GM12878 (cell line): ENCODE measurements around the gene UBA5. TPM values are rescaled to one million over a fixed set of nuclear protein-coding genes. Genes with fewer than 3 reads are reported as not detected.

Experiments used
- ATAC-seq: fragments of 200-7000 bp; cut with Tn5 transposase; 3 replicates; pipeline ENCODE4 v1.9.1; 2020; ENCODE audit warnings: mild to moderate bottlenecking, moderate library complexity
- BruUV-seq: library from RNA; stranded (reverse); fragments of 400-500 nt; replicated peaks from 2 replicates; lab custom pipeline; 2021; lab: Mats Ljungman, UMichigan
- CTCF ChIA-PET: fragments of 300-600 bp; sonication (Branson Sonifier 250); formaldehyde crosslinking; extraction: SDS; loops from one replicate; lab custom pipeline; 2021; ENCODE audit warnings: inconsistent platforms; lab: Yijun Ruan, JAX
- POLR2A ChIA-PET: fragments of 350-600 bp; formaldehyde crosslinking; extraction: SDS; loops from one replicate; lab custom pipeline; 2021; ENCODE audit warnings: inconsistent platforms; lab: Charles Lee
- RAD21 ChIA-PET: fragments of 300-600 bp; sonication (Branson Sonifier 250); formaldehyde crosslinking; loops from one replicate; lab custom pipeline; 2023; ENCODE audit warnings: antibody characterized with exemption; ENCODE audit not compliant: unreplicated experiment; lab: Charles Lee
- SMC1A ChIA-PET: fragments of 300-600 bp; sonication (Branson Sonifier 250); formaldehyde crosslinking; loops from one replicate; lab custom pipeline; 2023; ENCODE audit not compliant: unreplicated experiment, uncharacterized antibody; lab: Charles Lee
- DNase-seq: peaks from one replicate; pipeline ENCODE4 v3.0.0-alpha.2; 2011; ENCODE audit warnings: low read depth, low spot score
- FAIRE-seq: peaks from 3 replicates; lab custom pipeline; 2011; peaks lifted over from hg19 to GRCh38; lab: Jason Lieb, UNC
- H2AFZ ChIP-seq: 2 replicates; pipeline ENCODE4 v1.6.0; 2011; ENCODE audit warnings: low read depth, low read length, control low read depth; ENCODE audit not compliant: control insufficient read depth
- H3K27ac ChIP-seq: 2 replicates; pipeline ENCODE4 v1.5.1; 2011; ENCODE audit warnings: control low read depth; ENCODE audit not compliant: control insufficient read depth, insufficient read depth
- H3K27me3 ChIP-seq, 2 experiments: replicated peaks in 1 of 2; 2 replicates each; pipeline versions ENCODE4 v1.6.0 to v1.6.1; 2011; ENCODE audit warnings: low read length in 1 of 2; ENCODE audit not compliant: control insufficient read depth in 2 of 2, insufficient read depth in 2 of 2
- H3K36me3 ChIP-seq, 2 experiments: 2 replicates each; pipeline ENCODE4 v1.5.1; 2011; ENCODE audit warnings: low read length in 1 of 2; ENCODE audit not compliant: control insufficient read depth in 2 of 2, insufficient read depth in 2 of 2
- H3K4me1 ChIP-seq: 2 replicates; pipeline ENCODE4 v1.6.1; 2011; ENCODE audit warnings: mild to moderate bottlenecking, low read length, moderate library complexity, mixed read lengths; ENCODE audit not compliant: control insufficient read depth, insufficient read depth
- H3K4me2 ChIP-seq: 2 replicates; pipeline ENCODE4 v1.6.0; 2011; ENCODE audit warnings: control low read depth; ENCODE audit not compliant: control insufficient read depth, insufficient read depth
- H3K4me3 ChIP-seq: fragments of 200-600 bp; sonication (generic); 2 replicates; pipeline ENCODE4 v1.5.1; 2016
- H3K79me2 ChIP-seq: 2 replicates; pipeline ENCODE4 v1.6.0; 2011; ENCODE audit warnings: low read length; ENCODE audit not compliant: control insufficient read depth, insufficient read depth
- H3K9ac ChIP-seq: 2 replicates; pipeline ENCODE4 v1.8.0; 2011; ENCODE audit warnings: low read length, control low read depth, mixed read lengths; ENCODE audit not compliant: control insufficient read depth, insufficient read depth
- H3K9me3 ChIP-seq: replicated peaks from 3 replicates; pipeline ENCODE4 v1.5.1; 2011; ENCODE audit warnings: mild to moderate bottlenecking, low read length; ENCODE audit not compliant: control insufficient read depth, insufficient read depth
- H4K20me1 ChIP-seq: 2 replicates; pipeline ENCODE4 v1.6.0; 2011; ENCODE audit not compliant: control insufficient read depth, insufficient read depth
- BMI1 ChIP-seq: fragments of 450-650 bp; IDR thresholded peaks from 2 replicates; pipeline ENCODE4 v1.6.1; 2016; ENCODE audit warnings: mild to moderate bottlenecking, moderate library complexity, borderline replicate concordance
- CBFB ChIP-seq: IDR thresholded peaks from 2 replicates; pipeline ENCODE4 v1.6.1; 2016; ENCODE audit warnings: antibody characterized with exemption, low read depth
- CHD2 ChIP-seq: IDR thresholded peaks from 2 replicates; pipeline ENCODE4 v1.6.1; 2011; ENCODE audit warnings: low read depth, low read length, improper control_type of control experiment, borderline replicate concordance
- EGR1 ChIP-seq, 2 experiments: IDR thresholded peaks; 1 replicate in 1 of 2; 2 replicates in 1 of 2; pipeline ENCODE4 v1.6.1; 2011 to 2012; ENCODE audit warnings: low read depth in 2 of 2, low read length in 2 of 2, borderline replicate concordance in 1 of 2, mild to moderate bottlenecking in 1 of 2, moderate library complexity in 1 of 2
- HCFC1 ChIP-seq: fragments of 150-350 bp; IDR thresholded peaks from 2 replicates; pipeline ENCODE4 v1.6.1; 2014; ENCODE audit warnings: low read length
- HDGF ChIP-seq: fragments of 450-650 bp; IDR thresholded peaks from 2 replicates; pipeline ENCODE4 v1.6.1; 2016; ENCODE audit warnings: antibody characterized with exemption
- JUNB ChIP-seq: IDR thresholded peaks from 2 replicates; pipeline ENCODE4 v1.6.1; 2016; ENCODE audit warnings: antibody characterized with exemption, mild to moderate bottlenecking
- NR2C1 ChIP-seq: fragments of 450-650 bp; IDR thresholded peaks from 2 replicates; pipeline ENCODE4 v1.6.1; 2017; ENCODE audit warnings: antibody characterized with exemption, mild to moderate bottlenecking, moderate library complexity
- PML ChIP-seq: IDR thresholded peaks from 2 replicates; pipeline ENCODE4 v1.6.1; 2012; ENCODE audit warnings: low read length, inconsistent platforms
- RAD21 ChIP-seq: IDR thresholded peaks from 2 replicates; pipeline ENCODE4 v1.6.1; 2011; ENCODE audit warnings: mild to moderate bottlenecking, low read depth, low read length, moderate library complexity; ENCODE audit not compliant: insufficient read depth
- TARDBP ChIP-seq: IDR thresholded peaks from 2 replicates; pipeline ENCODE4 v1.6.1; 2016; ENCODE audit warnings: borderline replicate concordance
- WRNIP1 ChIP-seq: IDR thresholded peaks from 2 replicates; pipeline ENCODE4 v1.6.1; 2011; ENCODE audit warnings: low read depth, low read length, improper control_type of control experiment, borderline replicate concordance
- YY1 ChIP-seq: IDR thresholded peaks from 2 replicates; pipeline ENCODE4 v1.6.1; 2011; ENCODE audit warnings: low read depth, mild to moderate bottlenecking, low read length
- WGBS: methylation state at CpG from one replicate; pipeline ENCODE4 v1.1.6; 2016; ENCODE audit warnings: low lambda C conversion rate; ENCODE audit not compliant: insufficient replicate concordance, insufficient coverage; ENCODE audit errors: missing lambda C conversion rate; 5-methylcytosine and 5-hydroxymethylcytosine counted together
- in situ Hi-C: fragments of 300-500 bp; cut with MboI; formaldehyde crosslinking; loops from 9 replicates; pipeline ENCODE4 v1.14.3; 2018; ENCODE audit warnings: mixed read lengths
- intact Hi-C: fragments of 100-400 bp; cut with micrococcal nuclease; formaldehyde crosslinking; loops from one replicate; pipeline ENCODE4 v1.14.2; 2022; ENCODE audit not compliant: unreplicated experiment
- polyA plus RNA-seq, 11 experiments: library from polyadenylated mRNA; depleted of rRNA in 4 of 11; unstranded in 6 of 11; stranded (reverse) in 5 of 11; fragments of >200 nt; fragmentation: Nextera tagmentation in 4 of 11; fragmentation: Illumina TruSeq in 1 of 11; extraction: Ambion mirVana in 4 of 11; extraction: Trizol in 1 of 11; gene quantifications; 1 replicate in 1 of 11; 2 replicates in 10 of 11; pipeline versions ENCODE4 v1.2.1 to v1.2.3, GENCODE V29; 2011 to 2016; ENCODE audit warnings: inconsistent platforms in 2 of 11, missing spikeins in 2 of 11, low read depth in 1 of 11
- total RNA-seq, 4 experiments: library from RNA; depleted of rRNA in 3 of 4; stranded (reverse); fragments of >200 nt in 3 of 4; fragmentation: Illumina TruSeq in 1 of 4; extraction: Trizol in 1 of 4; gene quantifications; 2 replicates each; pipeline versions ENCODE4 v1.2.1 to v1.2.3, GENCODE V29; 2013 to 2021
- TF ChIP-seq, protein P1 (sequence below): fragments of 450-650 bp; formaldehyde crosslinking; IDR thresholded peaks from 2 replicates; pipeline ENCODE4 v1.5.0; 2022; ENCODE audit warnings: mild to moderate bottlenecking, missing genetic modification characterization
- TF ChIP-seq, protein P2 (sequence below): IDR thresholded peaks from 2 replicates; pipeline ENCODE4 v1.6.1; 2011; ENCODE audit warnings: borderline replicate concordance, low read depth, mild to moderate bottlenecking, moderate library complexity, low read length; ENCODE audit not compliant: insufficient read depth, poor library complexity, severe bottlenecking
- TF ChIP-seq, protein P3 (sequence below): IDR thresholded peaks from 2 replicates; pipeline ENCODE4 v1.6.1; 2012; ENCODE audit warnings: improper control_type of control experiment, low read depth, low read length; ENCODE audit not compliant: insufficient replicate concordance

Gene UBA5
- total and polyA plus RNA-seq, 10 of the 15 experiments (the other 5 are each of a cell fraction or from before 2014, with no cell fraction given) = 10.2 to 62.1 (median 43.8) TPM

GRCh38 chr3:132628157-132628556 is 32.0 kb upstream of the UBA5 start:
- intact Hi-C loops (no loop called here), in situ Hi-C loops (no loop called here)
- H3K4me1 ChIP-seq = peaks cover 8% of the 10 kb centered on the region
- H3K79me2 ChIP-seq = no peaks in the 10 kb centered on the region
- H3K36me3 ChIP-seq = peaks cover 0 to 5% of the 10 kb centered on the region in 2 experiments; a peak in 2 of 4 replicates
- H3K4me3 ChIP-seq = no peak overlapping the region
- ChIA-PET SMC1A (no interaction called here), RAD21 (no interaction called here), CTCF (no interaction called here), POLR2A (no interaction called here)
- H3K27ac ChIP-seq = no peak overlapping the region
- ATAC-seq (no peak), DNase-seq (no peak), FAIRE-seq (no peak)
- H3K27me3 ChIP-seq = no peaks in the 10 kb centered on the region
- no peaks in the 10 kb centered on the region for H3K9me3 ChIP-seq
- H4K20me1 ChIP-seq = no peaks in the 10 kb centered on the region
- no peak overlapping the region for H3K4me2 ChIP-seq
- no peak overlapping the region for H3K9ac ChIP-seq
- H2AFZ ChIP-seq = no peak overlapping the region
- BruUV-seq = no TSS peak
- 46% methylated on average over 2 of the region's 2 CpGs for WGBS
- TF ChIP-seq TARDBP (no peak), EGR1 (IDR thresholded peaks at IDR 0.05; ENCODE audit: borderline replicate concordance in 1 of 2, low read depth in 2 of 2, low read length in 2 of 2) (no peak), HDGF (no peak), YY1 (no peak), RAD21 (no peak), PML (no peak), CBFB (no peak), HCFC1 (no peak), BMI1 (no peak), NR2C1 (no peak), JUNB (no peak), CHD2 (no peak), WRNIP1 (no peak)
- TF ChIP-seq, protein P1, sequence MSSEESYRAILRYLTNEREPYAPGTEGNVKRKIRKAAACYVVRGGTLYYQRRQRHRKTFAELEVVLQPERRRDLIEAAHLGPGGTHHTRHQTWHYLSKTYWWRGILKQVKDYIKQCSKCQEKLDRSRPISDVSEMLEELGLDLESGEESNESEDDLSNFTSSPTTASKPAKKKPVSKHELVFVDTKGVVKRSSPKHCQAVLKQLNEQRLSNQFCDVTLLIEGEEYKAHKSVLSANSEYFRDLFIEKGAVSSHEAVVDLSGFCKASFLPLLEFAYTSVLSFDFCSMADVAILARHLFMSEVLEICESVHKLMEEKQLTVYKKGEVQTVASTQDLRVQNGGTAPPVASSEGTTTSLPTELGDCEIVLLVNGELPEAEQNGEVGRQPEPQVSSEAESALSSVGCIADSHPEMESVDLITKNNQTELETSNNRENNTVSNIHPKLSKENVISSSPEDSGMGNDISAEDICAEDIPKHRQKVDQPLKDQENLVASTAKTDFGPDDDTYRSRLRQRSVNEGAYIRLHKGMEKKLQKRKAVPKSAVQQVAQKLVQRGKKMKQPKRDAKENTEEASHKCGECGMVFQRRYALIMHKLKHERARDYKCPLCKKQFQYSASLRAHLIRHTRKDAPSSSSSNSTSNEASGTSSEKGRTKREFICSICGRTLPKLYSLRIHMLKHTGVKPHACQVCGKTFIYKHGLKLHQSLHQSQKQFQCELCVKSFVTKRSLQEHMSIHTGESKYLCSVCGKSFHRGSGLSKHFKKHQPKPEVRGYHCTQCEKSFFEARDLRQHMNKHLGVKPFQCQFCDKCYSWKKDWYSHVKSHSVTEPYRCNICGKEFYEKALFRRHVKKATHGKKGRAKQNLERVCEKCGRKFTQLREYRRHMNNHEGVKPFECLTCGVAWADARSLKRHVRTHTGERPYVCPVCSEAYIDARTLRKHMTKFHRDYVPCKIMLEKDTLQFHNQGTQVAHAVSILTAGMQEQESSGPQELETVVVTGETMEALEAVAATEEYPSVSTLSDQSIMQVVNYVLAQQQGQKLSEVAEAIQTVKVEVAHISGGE (CRISPR knock-in tag) = no peak
- TF ChIP-seq, protein P2, sequence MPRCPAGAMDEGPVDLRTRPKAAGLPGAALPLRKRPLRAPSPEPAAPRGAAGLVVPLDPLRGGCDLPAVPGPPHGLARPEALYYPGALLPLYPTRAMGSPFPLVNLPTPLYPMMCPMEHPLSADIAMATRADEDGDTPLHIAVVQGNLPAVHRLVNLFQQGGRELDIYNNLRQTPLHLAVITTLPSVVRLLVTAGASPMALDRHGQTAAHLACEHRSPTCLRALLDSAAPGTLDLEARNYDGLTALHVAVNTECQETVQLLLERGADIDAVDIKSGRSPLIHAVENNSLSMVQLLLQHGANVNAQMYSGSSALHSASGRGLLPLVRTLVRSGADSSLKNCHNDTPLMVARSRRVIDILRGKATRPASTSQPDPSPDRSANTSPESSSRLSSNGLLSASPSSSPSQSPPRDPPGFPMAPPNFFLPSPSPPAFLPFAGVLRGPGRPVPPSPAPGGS = no peak
- TF ChIP-seq, protein P3, sequence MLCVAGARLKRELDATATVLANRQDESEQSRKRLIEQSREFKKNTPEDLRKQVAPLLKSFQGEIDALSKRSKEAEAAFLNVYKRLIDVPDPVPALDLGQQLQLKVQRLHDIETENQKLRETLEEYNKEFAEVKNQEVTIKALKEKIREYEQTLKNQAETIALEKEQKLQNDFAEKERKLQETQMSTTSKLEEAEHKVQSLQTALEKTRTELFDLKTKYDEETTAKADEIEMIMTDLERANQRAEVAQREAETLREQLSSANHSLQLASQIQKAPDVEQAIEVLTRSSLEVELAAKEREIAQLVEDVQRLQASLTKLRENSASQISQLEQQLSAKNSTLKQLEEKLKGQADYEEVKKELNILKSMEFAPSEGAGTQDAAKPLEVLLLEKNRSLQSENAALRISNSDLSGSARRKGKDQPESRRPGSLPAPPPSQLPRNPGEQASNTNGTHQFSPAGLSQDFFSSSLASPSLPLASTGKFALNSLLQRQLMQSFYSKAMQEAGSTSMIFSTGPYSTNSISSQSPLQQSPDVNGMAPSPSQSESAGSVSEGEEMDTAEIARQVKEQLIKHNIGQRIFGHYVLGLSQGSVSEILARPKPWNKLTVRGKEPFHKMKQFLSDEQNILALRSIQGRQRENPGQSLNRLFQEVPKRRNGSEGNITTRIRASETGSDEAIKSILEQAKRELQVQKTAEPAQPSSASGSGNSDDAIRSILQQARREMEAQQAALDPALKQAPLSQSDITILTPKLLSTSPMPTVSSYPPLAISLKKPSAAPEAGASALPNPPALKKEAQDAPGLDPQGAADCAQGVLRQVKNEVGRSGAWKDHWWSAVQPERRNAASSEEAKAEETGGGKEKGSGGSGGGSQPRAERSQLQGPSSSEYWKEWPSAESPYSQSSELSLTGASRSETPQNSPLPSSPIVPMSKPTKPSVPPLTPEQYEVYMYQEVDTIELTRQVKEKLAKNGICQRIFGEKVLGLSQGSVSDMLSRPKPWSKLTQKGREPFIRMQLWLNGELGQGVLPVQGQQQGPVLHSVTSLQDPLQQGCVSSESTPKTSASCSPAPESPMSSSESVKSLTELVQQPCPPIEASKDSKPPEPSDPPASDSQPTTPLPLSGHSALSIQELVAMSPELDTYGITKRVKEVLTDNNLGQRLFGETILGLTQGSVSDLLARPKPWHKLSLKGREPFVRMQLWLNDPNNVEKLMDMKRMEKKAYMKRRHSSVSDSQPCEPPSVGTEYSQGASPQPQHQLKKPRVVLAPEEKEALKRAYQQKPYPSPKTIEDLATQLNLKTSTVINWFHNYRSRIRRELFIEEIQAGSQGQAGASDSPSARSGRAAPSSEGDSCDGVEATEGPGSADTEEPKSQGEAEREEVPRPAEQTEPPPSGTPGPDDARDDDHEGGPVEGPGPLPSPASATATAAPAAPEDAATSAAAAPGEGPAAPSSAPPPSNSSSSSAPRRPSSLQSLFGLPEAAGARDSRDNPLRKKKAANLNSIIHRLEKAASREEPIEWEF = no peak
